HG03097 (cell line): ENCODE results near the gene IMMT.
"Not testable (repeated sequence)": the region's sequence is repeated elsewhere in the genome, so short reads cannot be mapped to it uniquely, and the experiment has no call there.

Experiments used
- ATAC-seq: cut with Tn5 transposase; IDR thresholded peaks from one replicate; pipeline ENCODE4 v1.9.1; 2021; ENCODE audit not compliant: unreplicated experiment, low FRiP score

IMMT gene

GRCh38 chr2:86202336-86202692 lies 7.1 kb upstream of the IMMT start:
- ATAC-seq = no peak

- ATAC-seq = no peak
Observed at GRCh38 chr2:86201671-86202335, 6.5 kb upstream of the IMMT start.

GRCh38 chr2:86200564-86200963 lies 5.3 kb upstream of the IMMT start:
- not testable (repeated sequence) for ATAC-seq

DNA sequence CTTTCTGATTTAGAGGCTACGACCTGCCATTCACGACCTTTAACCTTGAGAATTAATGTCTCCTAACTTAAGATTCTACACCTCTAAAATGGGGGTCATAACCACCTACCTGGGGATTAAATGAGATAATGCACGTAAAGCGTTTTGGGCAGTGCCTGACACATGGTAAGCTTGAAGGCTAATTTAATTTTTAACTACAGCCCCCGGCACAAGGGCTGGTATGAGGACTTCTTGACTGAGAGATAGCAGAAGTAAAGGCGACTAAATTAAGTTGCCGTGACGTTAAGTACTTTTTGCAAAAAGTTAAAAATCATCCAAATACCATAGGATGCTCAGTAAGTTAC lies 4.5 kb upstream of the IMMT start:
- ATAC-seq = no peak

DNA sequence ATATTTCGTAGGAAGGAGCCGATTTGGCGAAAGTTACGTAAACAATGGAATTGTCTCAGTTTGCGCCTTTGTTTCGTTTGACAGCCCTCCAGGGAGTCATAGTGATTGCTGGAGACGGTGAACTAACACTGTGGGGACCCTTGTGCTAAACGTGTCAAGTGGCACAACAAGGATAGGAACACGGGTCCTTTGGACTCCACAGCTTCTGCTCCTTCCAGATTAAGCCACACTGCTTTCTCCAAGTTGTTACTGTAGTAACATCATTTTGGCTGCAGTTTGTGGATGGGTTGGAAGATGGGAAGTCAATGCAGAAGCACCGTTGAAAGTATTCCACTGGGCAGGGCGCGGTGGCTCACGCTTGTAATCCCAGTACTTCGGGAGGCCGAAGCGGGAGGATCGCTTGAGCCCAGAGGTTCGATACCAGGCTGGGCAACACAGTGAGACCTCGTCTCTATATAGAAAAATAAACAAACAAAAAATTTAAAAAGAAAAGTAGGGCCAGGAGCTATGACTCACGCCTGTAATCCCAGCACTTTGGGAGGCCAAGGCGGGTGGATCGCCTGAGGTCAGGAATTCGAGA lies 636 bp upstream of the IMMT start:
- peak; percentile 2 for ATAC-seq

DNA sequence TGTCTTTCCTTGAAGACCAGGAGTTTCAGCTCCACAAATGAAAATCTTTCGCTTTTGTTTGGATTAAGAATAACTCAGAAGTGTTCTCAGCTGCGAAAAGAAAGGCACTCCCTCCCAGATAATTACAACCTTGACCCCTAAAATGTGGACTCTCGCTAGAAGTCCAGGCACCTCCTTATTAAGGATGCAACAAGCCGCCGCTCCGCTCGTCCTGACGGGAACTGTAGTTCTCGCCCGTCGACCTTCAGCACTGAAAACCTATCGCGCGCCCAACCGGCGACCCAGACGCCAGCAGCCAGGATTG lies 559 bp downstream of the IMMT start:
- ATAC-seq = no peak

- no peak for ATAC-seq
Observed at GRCh38 chr2:86193901-86194567, 1.2 kb downstream of the IMMT start.

DNA sequence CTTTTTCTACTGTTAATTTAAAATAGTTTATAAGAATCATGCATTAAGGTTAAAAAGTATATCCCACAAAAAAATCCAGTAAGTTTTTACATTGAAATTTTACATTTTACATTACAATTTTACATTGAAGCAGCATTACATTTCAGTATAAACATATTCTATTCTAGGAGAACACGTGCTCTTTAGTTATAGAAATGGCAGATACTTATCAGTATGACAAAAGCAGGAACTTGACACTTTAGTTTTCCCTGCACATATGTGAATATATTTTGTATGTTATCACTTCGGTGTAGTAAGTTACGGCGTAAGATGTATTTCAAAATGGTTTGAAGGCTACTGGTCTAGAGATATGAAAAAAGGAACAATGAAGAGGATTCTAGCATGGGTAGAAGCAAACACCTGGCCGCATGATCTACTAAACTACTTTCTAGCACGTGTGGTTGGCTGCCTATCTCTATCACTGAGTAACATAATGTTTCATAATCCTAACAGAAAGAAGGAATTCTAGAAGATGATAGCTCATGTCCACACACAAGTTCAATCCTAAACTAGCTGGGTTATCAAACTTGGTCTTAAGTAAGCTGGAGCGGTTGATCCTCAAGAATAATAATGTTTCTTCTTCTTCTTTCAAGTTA lies 5.4 kb downstream of the IMMT start:
- ATAC-seq = no peak

- no peak for ATAC-seq
Observed at GRCh38 chr2:86186431-86186830, 8.8 kb downstream of the IMMT start.

DNA sequence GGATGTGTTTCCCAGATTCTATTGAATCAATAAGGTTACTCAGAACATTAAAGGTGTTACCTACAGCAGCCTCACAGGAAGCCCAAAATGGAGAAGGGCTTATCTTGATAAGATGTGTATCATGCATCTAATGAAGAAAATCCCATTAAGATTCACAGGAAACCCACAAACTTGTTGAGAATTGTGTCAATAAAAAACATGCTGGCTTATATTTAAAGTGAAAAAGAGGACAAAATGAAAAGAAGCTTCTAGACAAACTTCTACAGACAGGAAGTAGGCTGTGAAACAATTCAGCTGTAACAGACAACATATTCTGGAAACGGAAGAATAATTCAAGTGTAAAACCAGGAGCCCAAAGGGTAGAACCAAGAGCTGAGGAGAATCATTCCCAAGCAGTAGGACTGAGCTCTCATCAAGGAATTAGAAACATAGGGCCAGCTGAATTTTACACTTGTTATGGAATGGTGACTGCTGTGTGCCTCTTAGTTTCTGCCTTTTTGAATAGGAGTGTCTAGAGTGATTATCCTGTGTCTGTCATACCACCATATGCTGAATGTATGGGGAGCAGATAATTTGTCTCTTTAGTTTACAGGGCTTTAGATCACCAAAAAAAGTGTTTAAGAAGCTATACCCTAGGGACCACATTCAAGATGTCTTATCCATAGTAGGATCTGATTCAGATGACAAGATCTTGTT lies 9.6 kb downstream of the IMMT start:
- no peak for ATAC-seq

DNA sequence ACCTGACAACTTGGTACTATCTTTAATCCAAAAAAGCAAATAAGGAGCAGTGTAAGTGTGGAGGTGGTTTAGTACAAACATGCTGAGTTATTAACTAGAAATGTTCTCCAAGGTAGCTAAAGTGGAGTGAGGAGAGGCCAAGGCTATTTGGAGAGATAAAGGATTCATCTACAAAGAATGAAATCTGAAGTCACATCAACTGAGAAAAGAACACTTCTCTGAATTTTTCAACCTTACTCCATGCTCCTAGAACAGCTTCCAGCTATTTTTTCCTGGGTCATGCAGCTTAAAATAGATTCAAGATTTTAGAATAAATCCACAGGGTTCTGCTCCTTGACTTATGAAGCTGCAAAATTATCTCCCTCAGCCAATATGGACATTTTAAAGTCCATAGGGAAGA lies 18.7 kb downstream of the IMMT start:
- no peak for ATAC-seq

- no peak for ATAC-seq
Observed at GRCh38 chr2:86175828-86176227, 19.4 kb downstream of the IMMT start.

DNA sequence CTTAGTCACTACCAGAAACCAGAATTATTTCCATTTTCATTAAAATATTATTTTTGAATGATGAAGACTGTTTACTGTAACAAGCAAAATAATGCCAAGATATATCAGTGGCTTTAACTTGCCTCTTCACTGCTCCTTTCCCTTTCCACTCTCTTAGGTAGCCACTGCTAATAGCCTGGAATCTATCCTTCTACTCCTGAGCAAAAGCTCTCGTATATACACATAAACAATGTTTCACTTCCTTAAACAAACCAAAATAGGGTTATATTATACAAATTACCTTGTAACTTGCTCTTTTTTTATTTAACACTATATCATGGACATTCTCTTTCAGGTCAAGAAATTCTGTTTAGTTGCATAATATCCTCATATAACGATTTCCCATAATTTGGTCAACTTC lies 20.8 kb downstream of the IMMT start:
- no peak for ATAC-seq

DNA sequence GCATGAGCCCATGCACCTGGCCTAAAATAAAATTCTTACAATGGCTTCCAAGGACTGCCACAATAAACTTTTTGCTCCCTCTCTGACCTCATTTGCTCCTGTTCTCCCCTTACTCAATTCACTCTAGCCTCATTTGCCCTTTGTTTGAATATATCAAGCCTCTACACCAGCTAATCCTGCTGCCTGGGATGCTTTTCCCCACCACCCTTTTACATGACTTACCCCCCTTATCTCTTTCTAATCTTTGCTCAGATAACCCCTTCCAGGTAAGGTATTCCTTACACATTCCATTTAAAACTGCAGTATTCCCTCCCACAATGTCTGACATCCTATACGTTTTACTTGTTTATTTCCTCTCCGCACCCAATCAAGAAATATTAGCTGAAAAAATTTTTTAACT lies 22.7 kb downstream of the IMMT start:
- no peak for ATAC-seq

DNA sequence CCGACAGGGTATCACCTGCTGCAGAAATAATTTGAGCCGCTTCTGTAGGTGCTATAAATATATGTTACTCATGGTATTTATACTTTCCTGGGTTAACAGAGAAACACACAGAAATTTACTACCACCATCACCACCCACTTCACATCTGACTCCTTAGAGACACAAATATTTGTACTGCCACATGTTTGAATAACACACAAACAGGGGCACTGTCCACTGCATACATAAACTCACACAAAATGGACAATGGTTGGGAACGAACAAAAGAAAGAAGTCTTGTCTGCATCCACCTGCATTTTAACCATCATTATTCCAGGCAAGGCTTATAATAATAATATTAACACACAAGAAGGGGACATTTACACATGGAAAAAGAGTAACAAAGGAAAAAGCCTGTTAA lies 24.0 kb downstream of the IMMT start:
- ATAC-seq = no peak

- no peak for ATAC-seq
Observed at GRCh38 chr2:86170449-86170848, 24.8 kb downstream of the IMMT start.

GRCh38 chr2:86160156-86160952 lies 34.9 kb downstream of the IMMT start:
- no peak for ATAC-seq

DNA sequence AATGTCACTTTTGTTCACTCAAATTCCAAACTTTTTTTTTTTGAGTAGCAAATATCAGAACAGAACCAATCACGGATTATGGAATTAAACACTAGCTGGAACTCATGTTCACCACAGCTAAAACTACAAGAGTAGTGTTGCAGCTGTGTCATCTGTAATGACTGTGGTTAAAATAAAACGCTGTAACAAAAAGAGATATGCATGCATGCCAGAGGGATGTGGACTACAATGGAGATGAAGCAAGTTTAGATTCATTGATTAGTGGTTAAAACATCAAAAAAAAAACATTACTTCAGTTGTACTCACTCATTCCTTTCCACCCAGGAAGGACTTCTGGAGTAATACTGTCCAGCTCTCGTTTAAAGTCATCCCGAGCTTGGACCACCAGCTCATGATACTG lies 37.0 kb downstream of the IMMT start:
- no peak for ATAC-seq

DNA sequence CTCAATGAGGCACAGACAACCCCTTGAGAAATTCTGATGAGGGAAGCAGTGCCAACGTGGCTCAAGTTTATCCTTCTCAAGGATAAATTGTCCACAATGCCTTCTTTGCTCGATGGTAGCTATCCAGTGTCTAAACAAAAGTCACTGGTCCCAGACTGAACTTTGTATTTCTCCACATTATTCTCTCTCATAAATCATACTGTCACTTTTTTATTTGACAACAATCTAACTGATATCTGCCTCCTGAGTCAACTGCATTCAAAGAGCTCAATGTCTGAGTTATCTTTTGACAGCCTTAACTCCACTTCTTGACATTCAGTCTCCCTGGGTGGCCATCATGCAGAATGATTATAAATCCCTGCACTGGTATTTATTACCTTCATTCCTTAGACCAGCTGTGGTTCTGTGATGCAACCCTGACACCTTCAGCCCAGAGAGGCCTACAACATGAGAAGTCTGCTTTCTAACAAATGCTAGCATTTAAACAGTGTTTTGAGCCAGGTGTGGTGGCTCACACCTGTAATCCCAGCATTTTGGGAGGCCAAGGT lies 38.2 kb downstream of the IMMT start:
- ATAC-seq = no peak

DNA sequence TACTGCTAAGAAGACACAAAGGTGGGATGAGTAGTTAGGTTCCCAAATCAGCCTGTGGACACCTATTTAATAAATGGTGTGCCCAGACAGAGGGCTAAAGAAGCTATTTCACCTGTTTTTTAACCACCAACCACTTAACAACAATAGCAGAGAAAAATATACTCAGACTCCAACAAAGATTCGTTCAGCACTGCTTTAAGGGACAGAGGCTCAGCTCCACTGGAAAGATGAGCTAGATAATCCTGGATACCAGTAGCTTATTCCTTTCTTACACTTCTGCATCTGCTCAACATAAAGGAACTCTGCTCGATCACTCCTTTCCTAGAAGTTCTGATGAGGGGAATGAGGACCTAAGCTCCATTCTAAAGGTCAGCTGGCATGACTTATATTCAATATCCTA lies 44.8 kb downstream of the IMMT start:
- ATAC-seq = no peak
